COLO668 (cell line): ENCODE data around the gene LYRM4.
A peak's percentile ranks its signal among the peaks of the same experiment; 100 is the strongest.
"Not testable (repeated sequence)": the region's sequence is repeated elsewhere in the genome, so short reads cannot be mapped to it uniquely, and the experiment has no call there.

Experiments used
- DNase-seq: peaks from one replicate; lab custom pipeline; 2025; ENCODE audit not compliant: unreplicated experiment; lab: John Stamatoyannopoulos, UW

LYRM4 gene

GRCh38 chr6:5084781-5085647 lies 175.7 kb downstream of the LYRM4 start, which contains the start of gene PPP1R3G:
PPP1R3G (plus strand) TSS chr6:5085341; CDS start chr6:5085486, 145 bp downstream.
- peak; percentile 22 for DNase-seq

GRCh38 chr6:5084360-5084780 lies 176.4 kb downstream of the LYRM4 start:
- DNase-seq: no peak

GRCh38 chr6:5083813-5084359 lies 176.9 kb downstream of the LYRM4 start:
- no peak for DNase-seq

GRCh38 chr6:5083307-5083583 lies 177.5 kb downstream of the LYRM4 start:
- DNase-seq: no peak

GRCh38 chr6:5082487-5083306 lies 178.1 kb downstream of the LYRM4 start:
- no peak for DNase-seq

- DNase-seq: no peak
Measured at GRCh38 chr6:5081955-5082354, 178.8 kb downstream of the LYRM4 start.

- DNase-seq: no peak
Measured at GRCh38 chr6:5081182-5081581, 179.6 kb downstream of the LYRM4 start.

- no peak for DNase-seq
Measured at GRCh38 chr6:5080574-5080973, 180.2 kb downstream of the LYRM4 start.

GRCh38 chr6:5079692-5080091 lies 181.1 kb downstream of the LYRM4 start:
- no peak for DNase-seq

- no peak for DNase-seq
Measured at GRCh38 chr6:5078121-5078669, 182.6 kb downstream of the LYRM4 start.

- no peak for DNase-seq
Measured at GRCh38 chr6:5076931-5077330, 183.8 kb downstream of the LYRM4 start.

GRCh38 chr6:5073992-5074391 lies 186.8 kb downstream of the LYRM4 start:
- DNase-seq: no peak

- DNase-seq: no peak
Measured at GRCh38 chr6:5072440-5072839, 188.3 kb downstream of the LYRM4 start.

- DNase-seq: no peak
Measured at GRCh38 chr6:5071216-5071615, 189.5 kb downstream of the LYRM4 start.

- peak; percentile 35 for DNase-seq
Measured at GRCh38 chr6:5068153-5068751, 192.5 kb downstream of the LYRM4 start.

GRCh38 chr6:5067305-5067704 lies 193.4 kb downstream of the LYRM4 start:
- DNase-seq: no peak

GRCh38 chr6:5066456-5067093 lies 194.2 kb downstream of the LYRM4 start:
- no peak for DNase-seq

GRCh38 chr6:5063617-5064016 lies 197.1 kb downstream of the LYRM4 start:
- no peak for DNase-seq

GRCh38 chr6:5061152-5061551 lies 199.6 kb downstream of the LYRM4 start:
- DNase-seq: no peak

- not testable (repeated sequence) for DNase-seq
Measured at GRCh38 chr6:5060439-5060838, 200.3 kb downstream of the LYRM4 start.
